ENCODE results near the gene VPREB3.
A peak's percentile ranks its signal among the peaks of the same experiment; 100 is the strongest.

VPREB3 gene

GRCh38 chr22:23782252-23782651 lies 28.0 kb upstream of the VPREB3 start:
- DNase-seq = no peak

- no peak for DNase-seq
Measured at GRCh38 chr22:23781511-23782183, 27.4 kb upstream of the VPREB3 start.

GRCh38 chr22:23781065-23781464 lies 26.8 kb upstream of the VPREB3 start:
- DNase-seq = no peak

- no peak for DNase-seq
Measured at GRCh38 chr22:23780146-23780748, 26.0 kb upstream of the VPREB3 start.

- no peak for DNase-seq
Measured at GRCh38 chr22:23779731-23780130, 25.5 kb upstream of the VPREB3 start.

- DNase-seq = no peak
Measured at GRCh38 chr22:23779083-23779482, 24.9 kb upstream of the VPREB3 start.

GRCh38 chr22:23778577-23778900 lies 24.3 kb upstream of the VPREB3 start:
- no peak for DNase-seq

GRCh38 chr22:23777776-23778576 lies 23.8 kb upstream of the VPREB3 start:
- no peak for DNase-seq

- no peak for DNase-seq
Measured at GRCh38 chr22:23775779-23776375, 21.7 kb upstream of the VPREB3 start.

- DNase-seq = no peak
Measured at GRCh38 chr22:23774922-23775436, 20.8 kb upstream of the VPREB3 start.

GRCh38 chr22:23774114-23774921 lies 20.1 kb upstream of the VPREB3 start:
- no peak for DNase-seq

- DNase-seq = no peak
Measured at GRCh38 chr22:23773483-23774113, 19.4 kb upstream of the VPREB3 start.

GRCh38 chr22:23772649-23773473 lies 18.6 kb upstream of the VPREB3 start, which contains the start of gene MMP11:
TSS of gene MMP11 (plus strand) at chr22:23772849. CDS start at chr22:23772871, 22 bp downstream.
- no peak for DNase-seq

GRCh38 chr22:23772315-23772648 lies 18.1 kb upstream of the VPREB3 start:
- no peak for DNase-seq

GRCh38 chr22:23769321-23769965 lies 15.2 kb upstream of the VPREB3 start:
- no peak for DNase-seq

GRCh38 chr22:23767673-23768548 lies 13.7 kb upstream of the VPREB3 start, which contains the start of gene CHCHD10:
TSS of gene CHCHD10 (minus strand) at chr22:23767972. CDS start at chr22:23767874, 98 bp downstream.
- peak; percentile 71 for DNase-seq

- DNase-seq = no peak
Measured at GRCh38 chr22:23767303-23767672, 13.1 kb upstream of the VPREB3 start.

- no peak for DNase-seq
Measured at GRCh38 chr22:23764899-23765881, 11.0 kb upstream of the VPREB3 start.

Data from GDM1 (cell line).